SIG-M5 treated with dmso at 0.1 percent for 504 hours (cell line): ENCODE data around the gene NPHP4.

Experiments
- DNase-seq: peaks from one replicate; lab custom pipeline; 2025; ENCODE audit not compliant: unreplicated experiment; lab: John Stamatoyannopoulos, UW

Gene NPHP4

DNA sequence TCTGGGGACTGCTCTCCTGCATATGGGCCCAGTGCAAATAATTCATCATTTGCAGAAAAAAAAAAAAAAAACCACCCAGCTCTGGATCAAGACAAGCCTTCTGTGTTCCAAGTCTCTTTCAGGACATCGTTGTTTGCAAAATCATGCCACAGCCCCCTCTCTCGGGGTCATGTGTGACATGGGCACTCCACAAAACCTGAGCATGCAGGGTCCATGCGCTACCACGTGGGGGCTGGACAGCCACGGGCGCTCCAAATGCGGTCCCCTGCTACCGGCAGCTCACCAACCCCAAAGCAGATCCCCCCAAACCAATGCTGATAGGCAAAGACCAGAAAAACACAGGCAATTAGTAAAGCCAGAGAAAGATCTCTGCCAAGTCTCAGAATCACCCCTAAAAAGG, 17.6 kb downstream of the NPHP4 start:
- DNase-seq = no peak

- DNase-seq = no peak
Observed at GRCh38 chr1:5973771-5974170, 18.5 kb downstream of the NPHP4 start.

DNA sequence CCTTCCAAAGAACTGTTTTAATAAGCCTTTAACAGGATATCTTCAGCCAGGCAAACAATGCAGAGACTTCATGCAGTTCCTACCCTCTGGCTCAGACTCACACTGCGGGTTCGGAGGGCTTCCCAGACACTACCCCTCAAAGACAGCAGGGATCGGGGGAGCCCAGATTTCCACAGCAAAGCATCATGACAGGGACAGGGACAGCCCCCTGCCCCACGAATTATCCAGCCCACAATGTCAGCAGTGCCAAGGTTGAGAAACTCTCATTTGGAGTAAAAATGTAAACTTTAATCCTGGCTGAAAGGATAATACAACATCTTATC, 20.1 kb downstream of the NPHP4 start:
- DNase-seq = no peak

GRCh38 chr1:5971471-5972197, 20.6 kb downstream of the NPHP4 start:
- no peak for DNase-seq

- DNase-seq = no peak
Observed at GRCh38 chr1:5970610-5971273, 21.5 kb downstream of the NPHP4 start.

- DNase-seq = no peak
Observed at GRCh38 chr1:5969168-5969567, 23.1 kb downstream of the NPHP4 start.

GRCh38 chr1:5968161-5968736, 24.0 kb downstream of the NPHP4 start:
- no peak for DNase-seq

- DNase-seq = no peak
Observed at GRCh38 chr1:5967351-5968160, 24.7 kb downstream of the NPHP4 start.

GRCh38 chr1:5966543-5967205, 25.6 kb downstream of the NPHP4 start:
- DNase-seq = no peak

GRCh38 chr1:5965586-5966131, 26.6 kb downstream of the NPHP4 start:
- DNase-seq = no peak

DNA sequence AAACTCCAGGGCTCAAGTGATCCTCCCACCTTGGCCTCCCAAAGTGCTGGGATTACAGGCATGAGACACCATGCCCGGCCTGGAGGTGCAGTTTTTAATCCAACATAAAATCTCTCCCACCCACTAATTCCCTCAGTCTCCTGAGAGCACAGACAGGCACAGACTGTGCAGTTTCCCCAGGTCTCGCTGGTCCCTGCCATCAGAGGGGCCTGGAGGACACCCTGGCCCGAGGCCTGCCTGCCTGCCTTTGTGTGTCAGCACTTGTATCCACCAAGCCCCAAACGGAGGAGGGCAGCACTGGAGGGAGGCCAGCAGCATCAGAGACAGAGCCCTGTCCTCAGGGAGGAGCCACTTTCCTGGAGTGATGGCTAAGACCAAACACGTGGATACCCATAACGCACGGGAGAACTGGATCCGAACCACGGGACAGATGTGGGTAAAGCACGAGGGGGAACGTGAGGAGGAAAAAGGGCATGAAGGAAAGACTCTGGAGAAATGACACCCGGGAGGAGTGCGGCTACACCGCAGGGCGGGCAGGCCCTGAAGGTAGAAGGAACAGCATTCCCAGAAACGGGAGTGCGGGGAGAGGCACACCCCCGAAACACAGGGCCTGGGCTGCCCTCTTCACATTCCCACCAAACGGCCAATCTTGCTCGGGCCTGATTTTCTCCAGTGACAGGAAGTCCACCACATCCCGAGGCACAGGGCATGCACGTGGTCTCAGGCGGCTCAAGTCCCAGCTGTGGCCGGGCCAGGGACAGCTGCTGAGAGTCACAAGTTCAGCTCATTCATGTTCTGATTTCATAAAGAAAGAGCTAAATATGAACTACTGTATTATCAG, 29.7 kb downstream of the NPHP4 start:
- no peak for DNase-seq

GRCh38 chr1:5961601-5962000, 30.6 kb downstream of the NPHP4 start:
- DNase-seq = no peak

- DNase-seq = no peak
Observed at GRCh38 chr1:5960336-5960735, 31.9 kb downstream of the NPHP4 start.

- DNase-seq = no peak
Observed at GRCh38 chr1:5959667-5960230, 32.5 kb downstream of the NPHP4 start.

DNA sequence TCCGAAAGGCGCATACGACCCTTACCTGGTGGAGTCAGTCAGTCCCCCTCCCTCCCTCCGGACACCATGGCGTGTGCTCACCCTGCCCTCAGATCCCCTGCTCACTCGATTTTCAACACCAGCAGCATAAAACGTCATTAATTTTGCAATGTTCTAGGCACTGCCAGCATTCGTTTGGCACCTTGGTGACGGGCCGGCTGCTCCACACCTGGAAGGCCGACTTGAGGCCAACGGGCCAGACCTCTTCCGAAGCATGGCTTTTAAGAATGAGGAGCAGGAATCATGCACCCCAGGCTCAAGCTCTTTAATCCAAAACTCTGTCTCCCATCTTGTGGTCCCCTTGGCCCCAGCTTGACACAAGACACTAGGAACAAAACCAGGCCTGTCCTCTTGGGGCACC, 33.1 kb downstream of the NPHP4 start:
- no peak for DNase-seq

- no peak for DNase-seq
Observed at GRCh38 chr1:5956022-5956830, 36.0 kb downstream of the NPHP4 start.

- DNase-seq = no peak
Observed at GRCh38 chr1:5955479-5955977, 36.7 kb downstream of the NPHP4 start.

DNA sequence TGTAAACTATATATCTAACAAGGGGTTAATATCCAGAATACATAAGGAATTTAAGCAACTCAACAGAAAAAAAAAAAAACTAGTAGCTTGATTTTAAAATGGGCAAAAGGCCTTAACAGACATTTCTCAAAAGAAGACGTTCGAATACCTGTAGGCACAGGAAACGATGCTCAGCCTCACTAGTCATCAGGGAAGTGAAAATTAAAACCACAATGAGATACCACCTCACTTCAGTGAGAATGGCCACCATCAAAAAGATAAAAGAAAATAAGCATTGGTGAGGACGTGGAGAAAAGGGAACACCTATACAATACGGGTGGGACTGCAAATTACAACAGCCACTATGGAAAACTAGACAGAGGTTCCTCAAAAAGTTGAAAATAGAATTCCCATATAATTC, 37.3 kb downstream of the NPHP4 start:
- DNase-seq = no peak

- no peak for DNase-seq
Observed at GRCh38 chr1:5953386-5953785, 38.8 kb downstream of the NPHP4 start.
